ENCODE results near the gene EHD3.

Gene EHD3

DNA sequence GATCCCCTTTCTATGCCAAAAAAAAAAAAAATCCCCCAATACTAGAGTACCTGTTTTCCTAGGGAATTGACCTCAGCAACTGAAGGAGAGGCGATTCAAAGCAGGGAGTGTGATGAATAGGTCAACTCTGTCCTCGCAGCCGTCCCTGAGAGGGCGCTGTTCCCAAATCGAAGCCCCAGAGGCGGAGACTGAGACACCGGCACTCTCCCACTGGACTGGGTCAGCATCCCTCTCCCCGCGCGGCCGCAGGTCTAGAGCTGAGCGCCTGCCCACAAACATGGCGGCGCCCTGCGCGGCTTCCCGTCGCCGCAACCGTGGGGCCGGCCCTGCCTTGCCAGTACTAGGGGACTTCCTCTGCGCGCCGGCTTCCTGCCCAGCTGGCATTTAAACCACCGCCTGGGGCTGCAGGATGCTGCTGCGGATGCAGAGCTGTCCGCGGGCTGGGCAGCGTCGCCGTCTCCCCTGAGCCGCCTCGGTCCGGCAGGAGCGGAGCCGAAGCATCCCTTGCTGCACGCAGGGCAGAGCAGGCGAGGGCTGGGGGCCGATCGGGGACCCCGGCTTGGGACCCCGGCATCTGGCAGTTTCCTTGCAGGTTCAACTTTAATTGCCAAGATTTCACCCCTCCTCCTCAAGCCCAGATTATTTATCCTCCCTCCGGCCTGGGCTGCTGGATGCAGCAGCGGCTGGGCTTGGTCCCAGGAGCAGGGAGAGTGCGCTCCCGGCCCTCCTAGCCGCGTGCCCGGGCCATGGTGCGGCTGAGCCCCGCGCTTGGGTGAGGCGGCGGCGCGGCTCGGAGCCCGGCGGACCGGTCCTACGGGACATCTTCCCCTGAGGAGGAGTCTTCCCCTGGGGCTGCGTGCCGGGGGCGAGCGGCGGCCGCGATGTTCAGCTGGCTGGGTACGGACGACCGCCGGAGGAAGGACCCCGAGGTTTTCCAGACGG lies at the start of gene EHD3:
TSS of gene EHD3 (plus strand) at position 412 of the 942 bp plus-strand sequence. CDS start at position 882, 470 bp downstream.
- peak; percentile 91 for DNase-seq (ENCODE audit: low spot score)

DNA sequence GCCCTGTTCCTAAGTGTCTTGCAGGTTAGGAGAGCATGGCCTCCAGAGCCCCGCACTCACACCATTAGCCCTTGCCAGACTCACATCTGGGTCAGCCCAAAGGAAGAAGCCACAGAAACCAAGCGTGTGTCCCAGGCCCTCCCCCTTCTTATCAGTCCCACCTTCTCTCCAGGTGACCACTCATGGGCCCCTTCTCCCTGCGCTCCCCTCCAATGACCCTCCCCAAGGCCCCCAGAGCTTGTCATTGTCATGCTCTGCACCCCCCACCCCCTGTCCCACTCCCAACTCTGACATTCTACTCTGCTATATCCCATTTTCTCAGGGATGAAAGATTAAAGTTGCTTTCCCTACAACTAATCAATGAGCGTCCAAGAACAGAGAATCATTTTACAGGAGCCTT lies 46.8 kb upstream of the EHD3 start:
- no peak for DNase-seq (ENCODE audit: low spot score)

DNA sequence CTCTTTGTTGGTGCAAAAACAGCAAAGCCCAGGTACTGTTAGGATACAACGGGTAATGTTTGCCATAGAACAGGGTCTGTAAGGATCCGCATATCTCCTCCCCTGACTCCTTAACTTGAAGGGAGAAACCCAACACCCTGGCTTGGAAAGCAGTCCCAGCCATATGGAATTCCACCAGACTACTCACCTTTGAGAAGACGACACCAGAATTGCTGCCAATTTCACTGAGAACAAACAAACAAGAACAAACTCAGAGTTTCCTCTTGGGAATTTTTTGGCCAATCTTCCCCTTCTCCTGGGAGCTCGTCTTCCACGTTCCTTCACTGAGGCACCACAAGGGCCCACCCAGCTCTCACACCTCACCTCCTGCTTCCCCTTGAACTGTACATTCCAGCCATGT lies 45.8 kb upstream of the EHD3 start:
- DNase-seq (ENCODE audit: low spot score), result no peak

DNA sequence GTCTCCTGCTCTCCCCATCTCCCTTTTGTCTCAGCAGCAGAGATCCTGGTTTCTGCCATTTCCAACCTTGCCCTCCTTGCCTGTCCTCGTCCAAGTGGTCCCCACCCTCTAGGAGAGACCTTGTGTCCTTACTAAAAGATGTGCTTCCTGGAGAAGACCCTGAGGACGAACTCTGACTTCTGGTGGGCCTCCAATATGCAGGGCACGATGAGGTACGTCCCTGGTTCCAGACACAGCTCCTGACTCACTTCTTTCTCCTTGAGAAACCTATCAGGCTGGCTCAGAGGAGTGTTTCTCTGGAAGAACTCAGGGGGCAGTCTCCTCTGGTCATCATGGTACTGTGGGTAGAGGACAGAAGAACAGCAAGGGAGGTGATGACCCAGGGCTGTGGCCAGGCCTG lies 44.8 kb upstream of the EHD3 start:
- DNase-seq (ENCODE audit: low spot score), result no peak

DNA sequence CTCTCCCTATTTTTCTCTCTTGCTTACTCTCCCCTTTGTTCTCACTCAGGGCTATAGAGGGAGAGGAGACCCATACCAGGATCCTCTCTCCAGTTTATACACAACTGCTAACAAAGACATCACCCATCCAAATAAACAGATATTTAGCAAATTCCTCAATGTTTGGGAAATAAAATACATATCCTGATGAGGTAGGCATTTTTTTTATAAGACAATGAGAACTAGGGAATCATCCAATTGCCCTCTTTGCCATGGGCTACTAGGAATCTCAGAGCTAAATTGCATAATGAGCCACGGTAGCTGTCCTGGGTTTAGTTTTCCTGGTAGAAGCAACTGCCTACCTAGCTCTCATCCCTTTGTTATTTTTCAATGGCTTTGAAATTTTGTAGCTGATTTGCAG lies 43.8 kb upstream of the EHD3 start:
- no peak for DNase-seq (ENCODE audit: low spot score)

GRCh38 chr2:31191931-31192330 lies 42.0 kb upstream of the EHD3 start:
- DNase-seq (ENCODE audit: low spot score), result no peak

DNA sequence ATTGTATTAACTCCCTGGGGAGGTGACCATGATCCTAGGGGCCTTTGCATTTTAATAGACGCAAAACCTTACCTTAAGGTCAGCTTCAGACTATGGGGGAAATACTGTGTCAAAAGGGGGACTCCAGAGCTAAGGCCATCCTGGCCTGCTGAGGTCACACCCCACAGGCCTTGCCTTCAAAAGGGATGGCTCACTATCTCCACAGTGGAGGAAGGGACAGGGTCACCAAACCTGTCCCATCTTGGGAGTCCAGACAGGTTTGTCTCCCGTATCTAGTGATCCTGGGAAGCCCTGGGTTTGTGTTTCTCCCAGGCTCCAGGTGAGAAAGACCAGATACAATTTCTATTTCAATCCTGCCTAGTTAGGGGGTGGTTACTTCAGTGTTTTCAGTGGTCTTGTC lies 41.6 kb upstream of the EHD3 start:
- no peak for DNase-seq (ENCODE audit: low spot score)

GRCh38 chr2:31192851-31193392 lies 41.0 kb upstream of the EHD3 start:
- DNase-seq (ENCODE audit: low spot score), result no peak

- no peak for DNase-seq (ENCODE audit: low spot score)
These were observed 40.1 kb upstream of the EHD3 start for GRCh38 chr2:31193806-31194205.

- peak; percentile 44 for DNase-seq (ENCODE audit: low spot score)
These were observed 37.3 kb upstream of the EHD3 start for GRCh38 chr2:31196622-31197021.

DNA sequence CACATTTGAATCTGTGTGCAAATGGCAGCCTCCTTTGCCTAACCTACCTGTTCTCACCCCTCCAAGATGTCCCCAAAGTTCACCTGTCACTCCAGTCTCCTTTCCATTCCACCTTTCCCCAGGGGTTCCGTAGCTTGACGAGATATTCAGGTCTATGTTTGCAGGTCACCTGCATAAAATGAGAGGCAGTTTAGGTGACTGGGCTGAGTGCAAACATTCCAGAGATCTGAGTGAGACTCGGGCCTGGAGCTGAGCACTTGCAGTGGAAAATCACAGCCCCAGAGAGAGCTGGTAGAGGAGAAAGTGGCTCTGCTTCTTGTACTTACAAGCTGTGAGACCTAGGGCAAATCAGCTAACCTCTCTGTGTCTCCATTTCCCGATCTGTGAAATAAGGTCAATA lies 36.8 kb upstream of the EHD3 start:
- DNase-seq (ENCODE audit: low spot score), result peak; percentile 57

DNA sequence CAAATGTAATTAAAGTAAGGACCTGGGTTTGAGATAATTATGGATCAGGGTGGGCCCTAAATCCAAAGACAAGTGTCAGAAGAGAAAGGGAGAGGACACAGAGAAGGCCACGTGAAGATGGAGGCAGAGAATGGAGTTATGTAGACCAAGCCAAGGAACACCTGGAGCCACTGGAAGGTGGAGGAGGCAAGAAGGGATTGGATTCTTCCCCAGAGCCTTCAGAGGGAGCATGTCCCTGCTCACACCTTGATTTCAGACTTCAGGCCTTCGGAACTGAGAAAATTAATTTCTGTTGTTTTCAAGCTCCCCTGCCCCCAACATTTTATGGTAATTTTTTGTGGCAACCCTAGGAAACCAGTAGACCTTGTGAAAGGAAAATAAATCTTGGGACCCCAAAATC lies 36.3 kb upstream of the EHD3 start:
- no peak for DNase-seq (ENCODE audit: low spot score)

DNA sequence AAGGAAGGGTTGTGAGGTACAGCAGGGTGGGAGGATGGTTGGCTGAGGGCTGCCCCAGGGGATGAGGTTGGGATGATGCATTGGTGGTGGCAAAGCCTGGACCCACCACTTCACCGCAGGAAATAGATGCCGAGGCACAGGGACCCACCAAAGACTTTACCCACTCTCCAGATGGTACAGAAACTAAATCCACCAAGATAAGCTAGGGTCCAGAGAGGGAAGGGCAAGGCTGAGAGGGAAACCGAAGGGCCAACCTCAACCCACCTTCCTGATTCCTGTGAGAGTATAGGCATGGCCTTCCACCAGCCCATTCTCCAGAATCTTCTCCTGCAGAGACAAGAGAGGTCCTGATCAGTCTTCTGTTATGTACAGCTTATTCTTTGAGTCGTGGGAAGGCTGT lies 34.7 kb upstream of the EHD3 start:
- no peak for DNase-seq (ENCODE audit: low spot score)

- no peak for DNase-seq (ENCODE audit: low spot score)
These were observed 33.0 kb upstream of the EHD3 start for GRCh38 chr2:31200972-31201371.

DNA sequence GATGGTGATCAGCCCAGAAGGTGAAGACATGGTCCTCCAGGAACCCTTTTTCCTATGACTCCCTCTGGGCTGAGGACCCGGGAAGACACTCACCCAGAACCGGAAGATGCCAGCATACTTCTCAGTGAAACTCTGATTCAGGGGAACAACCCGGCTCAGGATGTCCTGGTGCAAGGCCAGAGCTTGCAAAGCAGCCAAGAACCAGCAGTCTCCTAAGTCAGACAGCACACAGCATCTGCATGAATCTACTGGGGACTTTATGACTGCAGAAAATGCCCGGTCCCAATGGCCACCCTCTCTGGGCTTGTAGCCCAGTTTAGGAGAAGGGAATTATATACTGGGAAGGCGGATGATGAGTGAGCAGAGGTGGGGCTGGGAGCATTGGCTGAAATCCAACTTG lies 31.9 kb upstream of the EHD3 start:
- no peak for DNase-seq (ENCODE audit: low spot score)

- no peak for DNase-seq (ENCODE audit: low spot score)
These were observed 31.1 kb upstream of the EHD3 start for GRCh38 chr2:31202833-31203232.

DNA sequence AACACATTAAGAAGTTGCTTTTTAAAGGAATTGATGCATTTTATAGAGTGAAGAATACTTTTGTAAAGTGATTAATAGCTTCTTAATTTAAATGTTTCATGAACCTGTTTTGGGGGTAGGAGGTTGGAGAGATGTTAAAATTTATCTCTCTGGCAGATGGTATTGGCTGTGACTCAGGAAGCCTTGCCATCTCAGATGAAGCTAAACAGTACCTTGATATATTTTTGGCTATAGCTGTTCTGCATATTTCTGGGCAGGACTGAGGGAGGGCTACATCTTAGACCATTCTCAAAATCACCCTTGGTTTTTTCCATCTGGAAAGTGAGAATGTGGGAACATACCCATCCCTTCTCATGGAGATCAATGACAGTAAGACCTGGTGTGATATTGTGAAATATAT lies 30.0 kb upstream of the EHD3 start:
- DNase-seq (ENCODE audit: low spot score), result no peak

- DNase-seq (ENCODE audit: low spot score), result no peak
These were observed 29.2 kb upstream of the EHD3 start for GRCh38 chr2:31204783-31205182.

DNA sequence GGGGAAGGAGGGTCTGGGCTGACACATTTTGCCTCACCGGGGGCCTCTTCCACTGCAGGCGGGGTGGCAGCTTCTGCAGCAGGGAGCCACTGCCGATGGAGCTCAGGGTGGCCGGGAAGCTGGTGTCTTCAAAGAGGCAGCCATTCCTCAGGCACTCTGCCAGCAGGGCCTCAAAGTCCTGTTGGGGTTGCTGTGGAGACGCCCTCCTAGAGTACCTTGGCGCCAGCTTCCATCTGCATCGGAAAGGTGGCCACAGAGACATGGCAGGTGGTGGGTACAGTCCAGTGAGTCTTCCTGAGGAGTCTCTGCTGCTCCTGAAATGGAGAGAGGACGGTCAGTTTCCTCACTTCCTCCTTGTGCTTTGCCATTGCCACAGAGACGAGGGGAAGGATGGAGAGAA lies 28.8 kb upstream of the EHD3 start:
- no peak for DNase-seq (ENCODE audit: low spot score)

GRCh38 chr2:31205613-31206012 lies 28.3 kb upstream of the EHD3 start:
- DNase-seq (ENCODE audit: low spot score), result no peak

GRCh38 chr2:31207790-31208189 lies 26.2 kb upstream of the EHD3 start:
- peak; percentile 52 for DNase-seq (ENCODE audit: low spot score)

GRCh38 chr2:31208240-31208639 lies 25.7 kb upstream of the EHD3 start:
- DNase-seq (ENCODE audit: low spot score), result no peak

DNA sequence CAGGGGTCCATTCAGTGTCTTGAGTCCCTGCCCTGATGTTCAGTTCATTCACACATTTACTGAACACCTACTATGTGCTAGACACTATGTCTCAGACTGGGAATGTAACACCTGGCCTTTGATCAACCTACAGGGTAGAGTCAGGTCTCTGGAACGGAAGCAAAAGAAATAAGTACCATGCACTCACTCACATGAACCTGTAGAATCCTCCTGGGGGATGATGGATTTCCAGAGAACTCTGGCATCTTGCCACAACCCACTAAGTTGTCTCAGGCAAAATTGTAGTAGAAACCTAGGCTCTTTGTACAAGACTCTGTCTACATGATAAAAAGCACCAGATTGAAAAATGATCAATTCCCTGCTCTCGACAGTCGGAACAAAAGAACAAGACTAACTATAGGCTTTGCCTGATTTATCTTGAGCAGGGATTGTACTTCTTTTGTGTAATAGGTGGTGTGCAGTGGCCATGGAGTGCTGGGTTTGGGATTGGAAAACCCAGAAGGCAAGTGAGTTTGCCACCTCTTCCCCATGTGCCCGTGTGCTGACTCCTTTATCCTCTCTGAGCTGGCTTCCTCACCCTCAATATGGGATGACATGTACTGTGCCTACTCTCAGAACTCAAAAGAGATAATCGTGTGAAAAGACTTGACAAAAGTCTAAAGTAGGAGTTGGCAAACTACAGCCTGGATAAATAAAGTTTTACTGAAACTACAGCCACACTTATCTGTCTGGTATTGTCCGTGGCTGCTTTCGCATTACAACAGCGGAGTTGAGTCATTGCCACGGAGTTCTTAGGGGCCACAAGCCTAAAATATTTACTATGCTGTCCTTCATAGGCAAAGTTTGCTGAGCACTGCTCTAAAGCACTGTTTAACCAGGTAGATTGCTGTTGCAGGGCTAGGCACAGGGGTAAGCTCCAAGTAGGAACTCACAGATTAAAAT lies 21.0 kb upstream of the EHD3 start:
- DNase-seq (ENCODE audit: low spot score), result no peak
